AML-193 (cell line): ENCODE data around the gene ADGRG3.

Experiments used
- DNase-seq, 2 experiments: peaks; one replicate each; lab custom pipeline; 2025; lab: John Stamatoyannopoulos, UW

Gene ADGRG3

GRCh38 chr16:57681950-57682728 lies 14.0 kb downstream of the ADGRG3 start:
- DNase-seq, result no peak

- DNase-seq, result no peak
These were observed 14.9 kb downstream of the ADGRG3 start for GRCh38 chr16:57682809-57683635.

GRCh38 chr16:57683636-57684545 lies 15.8 kb downstream of the ADGRG3 start:
- no peak for DNase-seq

GRCh38 chr16:57684626-57685358 lies 16.7 kb downstream of the ADGRG3 start:
- DNase-seq, result no peak

- DNase-seq, result no peak
These were observed 17.5 kb downstream of the ADGRG3 start for GRCh38 chr16:57685633-57686032.

GRCh38 chr16:57686577-57686976 lies 18.5 kb downstream of the ADGRG3 start:
- DNase-seq, result no peak

DNA sequence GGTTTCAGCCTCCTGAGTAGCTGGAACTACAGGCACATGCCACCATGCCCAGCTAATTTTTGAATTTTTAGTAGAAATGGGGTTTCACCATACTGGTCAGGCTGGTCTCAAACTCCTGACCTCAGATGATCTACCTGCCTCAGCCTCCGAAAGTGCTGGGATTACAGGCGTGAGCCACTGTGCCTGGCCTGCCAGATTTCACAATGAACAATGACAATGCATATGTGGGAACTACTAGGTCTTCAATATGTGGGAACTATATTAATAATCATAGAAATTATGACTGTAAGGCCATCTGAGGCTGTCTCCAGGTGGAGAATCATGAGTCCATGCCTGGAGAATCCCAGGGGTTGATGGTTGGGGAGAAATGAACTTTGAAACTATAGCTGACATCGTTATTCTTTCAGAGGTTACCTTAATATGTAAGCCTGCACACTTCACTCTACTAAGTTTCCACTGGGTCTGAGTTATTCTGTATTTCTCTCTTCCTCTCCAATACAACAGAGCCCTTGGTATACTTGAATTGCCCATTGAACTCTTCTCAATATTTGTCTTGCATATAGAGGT lies 19.3 kb downstream of the ADGRG3 start:
- peak; percentile 11 to 28 for DNase-seq

DNA sequence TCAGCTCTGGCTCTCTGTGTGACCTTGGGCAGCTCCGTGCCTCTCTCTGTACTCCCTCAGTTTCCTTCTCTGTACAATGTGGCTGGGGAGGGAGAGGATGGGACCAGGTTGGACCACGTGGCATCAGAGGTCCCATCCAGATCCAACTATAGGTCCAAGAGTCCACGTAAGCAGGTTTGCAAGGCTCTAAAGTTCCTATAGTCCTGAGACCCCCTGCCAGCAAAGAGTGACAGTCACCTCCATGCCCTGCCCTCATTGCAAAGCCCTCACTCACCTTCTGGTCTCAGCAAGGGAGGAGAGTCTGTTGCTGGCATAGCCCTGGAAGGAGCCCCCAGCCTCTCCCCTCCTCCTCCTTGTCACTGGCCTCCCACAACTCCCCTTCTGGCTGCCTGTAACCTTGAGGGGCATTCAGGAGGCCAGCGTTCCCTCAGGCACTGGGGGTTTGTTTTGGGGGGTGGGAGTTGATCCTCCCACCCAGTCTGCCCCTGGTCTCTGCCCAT lies 20.4 kb downstream of the ADGRG3 start:
- DNase-seq, result no peak

- peak in 1 of 2 experiments; percentile 58 for DNase-seq
These were observed 21.1 kb downstream of the ADGRG3 start for GRCh38 chr16:57688987-57689761.

DNA sequence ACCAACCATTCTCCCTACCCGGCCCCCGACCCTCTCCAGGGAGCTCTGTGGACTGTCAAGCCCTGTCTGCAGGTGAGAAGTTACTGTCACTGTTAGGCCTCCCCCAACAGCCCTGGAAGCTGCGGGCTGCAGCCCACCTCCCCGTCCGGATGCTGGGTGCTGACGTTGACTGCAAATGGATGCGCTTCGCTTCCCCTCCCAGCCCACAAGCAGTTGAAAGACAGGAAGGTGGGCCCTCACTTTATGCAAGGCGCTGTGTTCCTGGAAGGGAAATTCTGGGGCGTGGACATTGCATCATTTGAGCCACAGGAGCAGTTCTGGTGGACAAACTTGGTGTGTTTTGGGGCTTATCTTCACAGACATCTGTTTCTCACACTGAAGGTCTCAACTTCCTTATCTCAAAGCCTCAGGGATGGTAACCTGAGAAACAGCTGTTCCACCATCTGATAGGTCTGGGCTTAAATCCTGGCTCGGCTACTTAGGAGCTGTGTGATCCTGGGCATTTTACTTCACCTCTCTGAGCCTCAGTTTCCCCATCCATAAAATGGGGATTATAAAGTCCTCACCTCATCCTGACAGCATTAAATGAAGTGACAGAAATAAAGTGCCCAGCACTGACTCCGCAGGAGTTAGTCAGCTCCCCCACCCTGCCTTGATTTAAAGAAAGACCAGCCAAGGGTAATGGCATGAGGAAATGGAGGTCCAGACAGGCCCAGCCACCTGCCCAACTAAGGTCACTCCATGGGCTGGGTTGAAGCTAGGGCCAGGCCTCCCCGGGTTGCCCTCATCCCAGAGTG lies 21.9 kb downstream of the ADGRG3 start:
- DNase-seq, result peak; percentile 92 to 95

DNA sequence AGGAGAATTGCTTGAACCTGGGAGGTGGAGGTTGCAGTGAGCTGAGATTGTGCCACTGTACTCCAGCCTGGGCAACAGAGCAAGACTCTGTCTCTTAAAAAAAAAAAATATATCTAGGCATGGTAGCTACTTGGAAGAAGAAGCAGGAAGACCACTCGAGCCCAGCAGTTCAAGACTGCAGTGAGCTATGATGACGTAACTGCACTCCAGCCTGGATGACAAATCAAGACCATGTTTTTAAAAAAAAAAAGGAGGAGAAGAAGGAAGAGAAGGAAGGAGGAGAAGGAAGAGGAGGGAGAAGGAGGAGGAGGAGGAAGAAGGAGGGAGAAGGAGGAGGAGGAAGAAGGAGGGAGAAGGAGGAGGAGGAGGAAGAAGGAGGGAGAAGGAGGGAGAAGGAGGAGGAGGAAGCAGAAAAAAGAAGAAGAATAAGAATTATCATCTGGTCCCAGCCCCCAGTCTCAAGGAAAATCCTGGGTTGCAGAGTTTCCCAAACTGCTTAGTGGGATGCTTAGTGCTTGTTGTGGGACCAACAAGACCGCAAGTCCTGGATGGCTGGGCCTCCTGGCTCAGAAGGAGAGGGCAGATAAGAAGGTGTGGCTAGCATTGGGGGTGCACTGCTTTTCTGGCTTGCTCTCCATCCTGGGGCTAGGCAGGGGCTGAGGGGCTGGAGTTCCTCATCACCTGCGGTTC lies 22.8 kb downstream of the ADGRG3 start:
- no peak for DNase-seq

- DNase-seq, result no peak
These were observed 24.5 kb downstream of the ADGRG3 start for GRCh38 chr16:57692636-57693035.

DNA sequence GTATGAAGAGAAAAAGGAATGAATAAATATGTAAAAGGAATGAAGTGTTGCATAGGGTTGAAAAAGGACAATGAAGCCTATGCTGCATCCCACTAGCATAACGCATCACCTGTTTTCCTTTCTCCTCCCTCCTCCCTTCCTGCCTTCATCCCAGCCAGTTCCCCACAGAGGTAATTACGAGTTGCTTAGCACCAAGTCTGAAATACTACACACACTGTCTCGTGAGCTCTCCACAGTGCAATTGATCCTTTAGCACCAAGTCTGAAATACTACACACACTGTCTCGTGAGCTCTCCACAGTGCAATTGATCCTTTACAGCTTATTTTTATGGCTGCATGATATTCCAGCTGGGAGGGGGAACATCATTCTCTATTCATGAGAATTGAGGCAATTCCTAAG lies 25.4 kb downstream of the ADGRG3 start:
- DNase-seq, result no peak

- no peak for DNase-seq
These were observed 26.2 kb downstream of the ADGRG3 start for GRCh38 chr16:57694231-57694724.

DNA sequence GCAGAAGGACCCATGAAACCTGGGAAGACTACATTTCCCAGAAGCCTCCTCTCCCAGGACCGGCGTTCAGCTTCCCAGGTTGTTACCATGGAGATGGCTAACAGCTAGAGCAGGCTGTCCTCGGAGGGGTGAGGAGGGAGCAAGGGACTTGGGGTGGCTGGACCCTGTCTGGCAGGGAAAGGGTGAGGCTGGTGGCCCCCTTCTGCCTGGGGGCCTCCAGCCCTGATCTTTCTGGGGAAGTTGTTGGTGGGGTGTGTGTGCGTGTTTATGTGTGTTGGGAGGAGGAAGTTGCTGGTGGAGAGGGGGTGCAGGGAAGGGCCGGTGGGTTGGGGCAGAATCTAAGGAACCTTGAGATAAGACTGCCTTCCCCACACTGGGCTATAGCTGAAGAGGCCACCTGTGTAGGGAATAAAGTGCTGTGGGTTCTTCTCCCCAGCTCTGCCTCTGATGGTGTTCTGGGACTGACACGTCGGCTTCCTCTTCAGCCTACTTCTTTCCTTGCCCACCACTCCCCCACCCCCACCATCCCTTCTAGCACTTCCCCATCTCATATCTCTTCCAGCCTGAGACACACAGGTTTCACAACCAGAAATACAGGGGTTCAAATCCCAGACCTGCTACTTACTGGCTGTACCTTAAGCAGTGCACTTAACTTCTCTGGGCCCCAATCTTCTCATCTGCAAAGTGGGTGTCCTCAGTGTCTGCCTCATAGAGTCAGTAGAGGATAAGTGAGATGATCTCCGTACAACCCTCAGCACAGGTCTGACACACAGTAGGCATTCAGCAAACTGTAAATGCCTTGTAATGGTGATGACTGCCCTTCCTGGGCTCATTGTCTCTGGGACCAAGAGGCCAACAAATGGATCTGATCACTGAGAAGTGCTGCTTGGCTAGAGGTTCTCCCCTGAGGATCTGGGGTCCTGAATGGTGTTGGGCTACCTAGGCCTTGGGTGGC lies 26.9 kb downstream of the ADGRG3 start, which contains the start of gene DRC7:
TSS of gene DRC7 (plus strand) at position 82 of the 955 bp plus-strand sequence. CDS start 3,144 bp downstream, outside the sequence.
- DNase-seq, result peak; percentile 80 to 84

- no peak for DNase-seq
These were observed 27.6 kb downstream of the ADGRG3 start for GRCh38 chr16:57695680-57696069.

DNA sequence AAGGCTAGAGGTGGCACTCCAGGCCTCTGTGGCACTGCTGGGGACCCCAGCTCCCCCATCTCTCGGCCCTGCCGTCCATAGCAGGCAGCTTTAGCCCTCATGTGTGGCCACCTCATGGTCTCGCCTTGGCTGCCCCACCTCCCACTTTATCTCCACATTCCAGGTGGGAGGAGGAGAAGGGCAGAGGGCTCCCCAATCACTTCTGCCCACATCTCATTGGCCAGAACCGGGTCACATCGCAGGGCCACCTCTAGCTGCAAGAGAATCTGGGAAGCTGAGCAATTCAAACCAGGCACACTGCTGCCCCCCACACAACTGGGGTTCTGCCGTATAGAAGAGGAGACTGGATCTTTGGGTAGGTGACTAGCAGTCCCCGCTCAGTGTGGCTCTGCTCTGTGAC lies 28.1 kb downstream of the ADGRG3 start:
- no peak for DNase-seq
